HFFc6 (cell line): ENCODE measurements around the gene OR51G1. TPM values are rescaled to one million over a fixed set of nuclear protein-coding genes. Genes with fewer than 3 reads are reported as not detected.

Experiments used
- DNase-seq: peaks from one replicate; pipeline ENCODE4 v3.0.0-alpha.2; 2018
- H3K27ac Mint-ChIP-seq: 2 replicates; pipeline ENCODE4 v1.8.0; 2020; ENCODE audit warnings: mild to moderate bottlenecking, mixed read lengths
- H3K27me3 Mint-ChIP-seq: 2 replicates; pipeline ENCODE4 v1.8.0; 2021; ENCODE audit warnings: mild to moderate bottlenecking, moderate library complexity, mixed read lengths; ENCODE audit not compliant: insufficient read depth
- H3K36me3 Mint-ChIP-seq: 2 replicates; pipeline ENCODE4 v1.8.0; 2021; ENCODE audit warnings: low read depth, mixed read lengths
- H3K4me1 Mint-ChIP-seq: 2 replicates; pipeline ENCODE4 v1.8.0; 2020; ENCODE audit warnings: low read depth, mixed read lengths
- H3K4me3 Mint-ChIP-seq: 2 replicates; pipeline ENCODE4 v1.8.0; 2020; ENCODE audit warnings: mild to moderate bottlenecking, moderate library complexity, mixed read lengths
- H3K9me3 Mint-ChIP-seq: 2 replicates; pipeline ENCODE4 v1.8.0; 2020; ENCODE audit warnings: mild to moderate bottlenecking, mixed read lengths
- CTCF ChIP-seq: fragments of 200-600 bp; sonication (generic); IDR thresholded peaks from 2 replicates; pipeline ENCODE4 v1.5.0; 2021; ENCODE audit warnings: antibody characterized with exemption, mild to moderate bottlenecking
- total RNA-seq, 6 experiments: library from RNA; stranded (reverse); fragmentation: NEBNext Ultra II Directional; extraction: Animal tissue kit (Norgen Biotek cat#: 25700); gene quantifications; 2 replicates in 1 of 6; 3 replicates in 5 of 6; pipeline ENCODE4 v1.2.3, GENCODE V29; 2021

Gene OR51G1
- total RNA-seq, 6 experiments from 2014 or later, result not detected

- no peak for DNase-seq
- Mint-ChIP-seq H3K27me3 (no peaks in the 10 kb centered on the region), H3K4me1 (no peaks in the 10 kb centered on the region), H3K36me3 (no peaks in the 10 kb centered on the region), H3K9me3 (peaks cover 22% of the 10 kb centered on the region), H3K27ac (no peak overlapping the region), H3K4me3 (no peak overlapping the region)
- TF ChIP-seq CTCF, result no peak
Observed at GRCh38 chr11:4936745-4937144, 12.6 kb upstream of the OR51G1 start.

GRCh38 chr11:4932751-4933150 is 8.6 kb upstream of the OR51G1 start:
- Mint-ChIP-seq H3K9me3 (peaks cover 21% of the 10 kb centered on the region), H3K36me3 (no peaks in the 10 kb centered on the region), H3K4me1 (no peaks in the 10 kb centered on the region)

GRCh38 chr11:4926608-4927007 is 2.5 kb upstream of the OR51G1 start:
- H3K4me3 Mint-ChIP-seq, result no peak overlapping the region
- no peak for TF ChIP-seq CTCF
- peaks cover 6% of the 10 kb centered on the region for H3K36me3 Mint-ChIP-seq
- H3K27me3 Mint-ChIP-seq, result no peaks in the 10 kb centered on the region
- no peak for DNase-seq
- no peak overlapping the region for H3K27ac Mint-ChIP-seq
- H3K4me1 Mint-ChIP-seq, result no peaks in the 10 kb centered on the region
- H3K9me3 Mint-ChIP-seq, result peaks cover 52% of the 10 kb centered on the region

More at GRCh38 chr11:4932751-4933150, 8.6 kb upstream of the OR51G1 start:
- Mint-ChIP-seq H3K4me3 (no peak overlapping the region), H3K27ac (no peak overlapping the region), H3K27me3 (no peaks in the 10 kb centered on the region)
- no peak for DNase-seq
- TF ChIP-seq CTCF, result no peak

GRCh38 chr11:4922304-4922703 is 1.8 kb downstream of the OR51G1 start:
- TF ChIP-seq CTCF, result no peak

GRCh38 chr11:4921796-4922195 is 2.3 kb downstream of the OR51G1 start:
- Mint-ChIP-seq H3K4me3 (no peak overlapping the region), H3K9me3 (peaks cover 55% of the 10 kb centered on the region), H3K27ac (no peak overlapping the region), H3K27me3 (no peaks in the 10 kb centered on the region), H3K4me1 (no peaks in the 10 kb centered on the region), H3K36me3 (peaks cover 6% of the 10 kb centered on the region)
- no peak for TF ChIP-seq CTCF
- no peak for DNase-seq

More at GRCh38 chr11:4922304-4922703, 1.8 kb downstream of the OR51G1 start:
- DNase-seq, result no peak
- H3K4me1 Mint-ChIP-seq, result no peaks in the 10 kb centered on the region
- no peak overlapping the region for H3K4me3 Mint-ChIP-seq
- H3K27ac Mint-ChIP-seq, result no peak overlapping the region
- H3K27me3 Mint-ChIP-seq, result no peaks in the 10 kb centered on the region
- peaks cover 6% of the 10 kb centered on the region for H3K36me3 Mint-ChIP-seq
- H3K9me3 Mint-ChIP-seq, result peaks cover 58% of the 10 kb centered on the region

- Mint-ChIP-seq H3K4me3 (no peak within 1 kb of the TSS), H3K27ac (no peak within 1 kb of the TSS), H3K27me3 (no peaks in the 10 kb centered on the region; the same call in 1 of the 2 replicates), H3K4me1 (no peaks in the 10 kb centered on the region), H3K36me3 (peaks cover 20% of the 10 kb centered on the region), H3K9me3 (peaks cover 59% of the 10 kb centered on the region)
- DNase-seq, result no peak
- no peak for TF ChIP-seq CTCF
Observed at GRCh38 chr11:4919250-4919649, 4.9 kb downstream of the OR51G1 start, which contains the start of gene OR51G2. OR51G2 (minus strand) TSS chr11:4919350; CDS start chr11:4915663, 3,687 bp downstream.
